Right lobe of liver (tissue), 6 donors: ENCODE data around the gene PDZD4. TPM values are rescaled to one million over a fixed set of nuclear protein-coding genes. Genes with fewer than 3 reads are reported as not detected.

Experiments used
- ATAC-seq, 4 donors: fragments of 200-7000 bp; cut with Tn5 transposase; one replicate each; pipeline ENCODE4 v1.9.1; 2020; ENCODE audit warnings: mild to moderate bottlenecking in 4 of 4, moderate library complexity in 4 of 4
- DNase-seq, 3 donors: peaks; one replicate each; pipeline ENCODE4 v3.0.0-alpha.2; 2020
- H3K27ac ChIP-seq, 3 donors: fragments of 200-600 bp; one replicate each; pipeline ENCODE4 v1.8.0; 2022
- H3K27me3 ChIP-seq, 2 donors: fragments of 200-600 bp; one replicate each; pipeline ENCODE4 v1.8.0; 2022
- H3K36me3 ChIP-seq, 4 donors: fragments of 200-600 bp; sonication (generic) in 1 of 4; one replicate each; pipeline versions ENCODE4 v1.5.1 to v1.8.0; 2017 to 2022; ENCODE audit warnings: control low read depth in 1 of 4
- H3K4me1 ChIP-seq, 4 donors: fragments of 200-600 bp; sonication (generic) in 1 of 4; one replicate each; pipeline versions ENCODE4 v1.5.1 to v1.8.0; 2017 to 2022; ENCODE audit warnings: control low read depth in 1 of 4
- H3K4me3 ChIP-seq, 3 donors: fragments of 200-600 bp; one replicate each; pipeline ENCODE4 v1.8.0; 2022
- H3K9me3 ChIP-seq, 4 donors: fragments of 200-600 bp; sonication (generic) in 1 of 4; one replicate each; pipeline versions ENCODE4 v1.5.1 to v1.8.0; 2017 to 2022; ENCODE audit warnings: control low read depth in 1 of 4
- CTCF ChIP-seq, 4 donors: fragments of 200-600 bp in 3 of 4; fragments of 450-650 bp in 1 of 4; IDR thresholded peaks; one replicate each; pipeline versions ENCODE4 v1.5.1 to v1.8.0; 2016 to 2022; ENCODE audit warnings: antibody characterized with exemption in 4 of 4, mild to moderate bottlenecking in 2 of 4
- POLR2A ChIP-seq: fragments of 450-650 bp; IDR thresholded peaks from one replicate; pipeline ENCODE4 v1.6.1; 2017; ENCODE audit warnings: antibody characterized with exemption, mild to moderate bottlenecking
- WGBS: methylation state at CpG from one replicate; pipeline ENCODE4 v1.1.6; 2018; ENCODE audit warnings: low coverage, low lambda C conversion rate; ENCODE audit not compliant: insufficient coverage; ENCODE audit errors: missing lambda C conversion rate; 5-methylcytosine and 5-hydroxymethylcytosine counted together
- intact Hi-C, 2 donors: fragments of 100-400 bp; cut with DNase I; formaldehyde crosslinking; loops; one replicate each; pipeline versions ENCODE4 v1.11.2 to v1.14.1; 2022
- total RNA-seq, 6 experiments: library from RNA; depleted of rRNA in 2 of 6; stranded (reverse); fragments of >200 nt in 2 of 6; fragmentation: NEBNext Ultra II Directional in 3 of 6; extraction: Animal tissue kit (Norgen Biotek cat#: 25700) in 3 of 6; gene quantifications; one replicate each; pipeline versions ENCODE4 v1.1.0 to v1.2.4, GENCODE V29; 2016 to 2023
- donor health status: DM: no; HTN: yes; CAD: no.
- donor health status: DM: no; HTN: no; CAD: no.
- donor health status: DM: no; HTN: no; CAD: no.
- donor health status: DM: no; HTN: yes; CAD: no.
- donor health status: DM: no; HTN: yes; CAD: no.

The PDZD4 gene
- total RNA-seq, 6 experiments from 2014 or later = 0.61 to 2.3 (median 1.5) TPM

GRCh38 chrX:153816831-153817690 lies 13.3 kb downstream of the PDZD4 start:
- no peaks in the 10 kb centered on the region for H3K9me3 ChIP-seq
- H3K4me3 ChIP-seq = no peak overlapping the region
- TF ChIP-seq POLR2A = no peak
- no peak for TF ChIP-seq CTCF (IDR thresholded peaks at IDR 0.05)
- WGBS = 64% methylated on average over 24 of the region's 25 CpGs
- ATAC-seq (peak; percentile 29 to 50 (median 40)), DNase-seq (peak in 1 of 3 donors; percentile 46)
- no peaks in the 10 kb centered on the region for H3K36me3 ChIP-seq
- peaks cover 0 to 10% of the 10 kb centered on the region in 2 donors for H3K27me3 ChIP-seq
- intact Hi-C loops = no loop called here
- H3K27ac ChIP-seq = no peak overlapping the region
- H3K4me1 ChIP-seq = no peaks in the 10 kb centered on the region

DNA sequence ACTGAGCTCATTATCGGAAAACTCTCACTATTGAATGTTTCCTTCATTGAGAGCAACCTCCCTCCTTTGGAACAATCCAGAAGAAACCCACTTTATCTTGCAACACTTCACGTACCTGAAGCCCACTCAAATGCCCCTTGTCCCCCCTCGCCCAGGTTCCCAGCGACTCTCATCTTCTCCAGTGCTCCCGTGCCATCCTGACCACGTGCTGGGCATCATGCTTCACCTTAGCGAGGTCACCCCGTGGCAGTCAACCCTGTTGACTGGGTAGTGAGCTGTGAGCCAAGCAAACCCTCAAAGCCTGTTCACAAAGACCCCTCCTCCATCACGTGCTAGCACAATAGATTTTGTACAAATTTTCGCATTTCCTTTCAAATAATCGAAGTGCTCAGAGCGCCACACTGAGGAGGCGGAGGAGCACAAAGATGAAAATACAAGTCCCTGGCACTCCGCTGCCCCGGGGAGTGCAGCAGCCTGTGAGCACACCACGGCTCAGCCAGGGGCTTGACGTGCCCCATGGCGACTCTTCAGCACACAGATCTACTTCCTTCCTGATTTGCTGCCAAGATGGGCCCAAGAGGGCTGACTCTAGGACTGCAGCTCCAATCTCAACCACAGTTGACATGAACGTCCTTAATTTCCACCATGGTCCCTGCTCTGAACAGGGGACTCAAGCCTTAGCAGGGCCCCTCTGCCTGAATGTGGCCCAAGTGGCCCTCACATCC lies 15.6 kb downstream of the PDZD4 start:
- H3K27ac ChIP-seq = no peak overlapping the region
- no peak for DNase-seq
- H3K9me3 ChIP-seq = no peaks in the 10 kb centered on the region
- 59% methylated on average over 10 of the region's 19 CpGs for WGBS
- no peaks in the 10 kb centered on the region for H3K36me3 ChIP-seq
- intact Hi-C loops = no loop called here
- H3K27me3 ChIP-seq = peaks cover 0 to 3% of the 10 kb centered on the region in 2 donors
- ATAC-seq = no peak
- TF ChIP-seq POLR2A = no peak
- TF ChIP-seq CTCF (IDR thresholded peaks at IDR 0.05) = no peak
- no peak overlapping the region for H3K4me3 ChIP-seq
- H3K4me1 ChIP-seq = no peaks in the 10 kb centered on the region

GRCh38 chrX:153813161-153813560 lies 17.2 kb downstream of the PDZD4 start:
- WGBS = 64% methylated on average over 3 of the region's 5 CpGs
- intact Hi-C loops = no loop called here

DNA sequence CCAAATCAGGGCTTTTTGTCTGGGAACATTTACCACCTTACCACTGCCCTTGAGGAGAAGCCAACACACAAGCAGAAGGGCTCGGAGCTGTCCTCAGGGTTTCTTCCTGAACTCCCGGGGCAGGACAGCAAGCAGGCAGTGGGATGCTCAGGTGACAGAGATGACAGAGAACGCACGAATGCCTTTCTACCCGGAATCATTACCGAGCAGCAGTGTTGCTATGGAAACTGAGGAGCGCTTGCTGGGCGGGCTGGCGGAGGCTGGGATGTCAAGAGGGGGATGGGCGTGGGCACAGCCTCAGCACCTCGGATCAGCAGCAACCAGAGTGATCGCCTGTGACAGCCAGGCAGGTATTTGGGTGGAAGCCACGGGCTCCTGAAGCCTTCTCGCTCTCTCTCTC lies 18.1 kb downstream of the PDZD4 start:
- TF ChIP-seq CTCF (IDR thresholded peaks at IDR 0.05) = no peak
- TF ChIP-seq POLR2A = no peak
- ATAC-seq (no peak), DNase-seq (no peak)
- Histone ChIP-seq H3K4me1 (no peaks in the 10 kb centered on the region), H3K4me3 (no peak overlapping the region), H3K36me3 (no peaks in the 10 kb centered on the region), H3K27me3 (no peaks in the 10 kb centered on the region), H3K9me3 (no peaks in the 10 kb centered on the region), H3K27ac (no peak overlapping the region)
- WGBS = 62% methylated on average over 13 of the region's 14 CpGs
- intact Hi-C loops = no loop called here

More at GRCh38 chrX:153813161-153813560, 17.2 kb downstream of the PDZD4 start:
- no peak overlapping the region for H3K4me3 ChIP-seq
- H3K9me3 ChIP-seq = no peaks in the 10 kb centered on the region
- no peaks in the 10 kb centered on the region for H3K27me3 ChIP-seq
- no peaks in the 10 kb centered on the region for H3K36me3 ChIP-seq
- ATAC-seq (no peak), DNase-seq (no peak)
- no peak overlapping the region for H3K27ac ChIP-seq
- no peaks in the 10 kb centered on the region for H3K4me1 ChIP-seq
- TF ChIP-seq CTCF (IDR thresholded peaks at IDR 0.05) = no peak
- no peak for TF ChIP-seq POLR2A
